DMS114 treated with DMSO at 0.1 percent for 48 hours (cell line): ENCODE measurements around the gene SPATA31D4.
"Not testable (repeated sequence)": the region's sequence is repeated elsewhere in the genome, so short reads cannot be mapped to it uniquely, and the experiment has no call there.

Source experiments
- DNase-seq: peaks from one replicate; lab custom pipeline; 2025; ENCODE audit not compliant: unreplicated experiment; lab: John Stamatoyannopoulos, UW

SPATA31D4 gene

GRCh38 chr9:81928305-81928704 lies at the start of gene SPATA31D4:
TSS of gene SPATA31D4 (plus strand) at chr9:81928428. CDS start at chr9:81928514, 86 bp downstream.
- DNase-seq: not testable (repeated sequence)

- no peak for DNase-seq
Measured at GRCh38 chr9:81878530-81878929, 49.7 kb upstream of the SPATA31D4 start.

- no peak for DNase-seq
Measured at GRCh38 chr9:81879501-81879916, 48.7 kb upstream of the SPATA31D4 start.

GRCh38 chr9:81885602-81886001 lies 42.6 kb upstream of the SPATA31D4 start:
- DNase-seq: no peak

GRCh38 chr9:81886665-81887064 lies 41.6 kb upstream of the SPATA31D4 start:
- DNase-seq: no peak

GRCh38 chr9:81890104-81890503 lies 38.1 kb upstream of the SPATA31D4 start:
- no peak for DNase-seq

GRCh38 chr9:81892440-81892839 lies 35.8 kb upstream of the SPATA31D4 start:
- DNase-seq: no peak

GRCh38 chr9:81893929-81894328 lies 34.3 kb upstream of the SPATA31D4 start:
- no peak for DNase-seq

GRCh38 chr9:81894891-81895290 lies 33.3 kb upstream of the SPATA31D4 start:
- DNase-seq: no peak

- DNase-seq: no peak
Measured at GRCh38 chr9:81896070-81896469, 32.2 kb upstream of the SPATA31D4 start.

- DNase-seq: no peak
Measured at GRCh38 chr9:81898851-81899250, 29.4 kb upstream of the SPATA31D4 start.

GRCh38 chr9:81902196-81902595 lies 26.0 kb upstream of the SPATA31D4 start:
- DNase-seq: no peak

- DNase-seq: no peak
Measured at GRCh38 chr9:81902626-81903025, 25.6 kb upstream of the SPATA31D4 start.

- DNase-seq: no peak
Measured at GRCh38 chr9:81906671-81907070, 21.6 kb upstream of the SPATA31D4 start.

GRCh38 chr9:81912135-81912534 lies 16.1 kb upstream of the SPATA31D4 start:
- no peak for DNase-seq

GRCh38 chr9:81915801-81916505 lies 12.3 kb upstream of the SPATA31D4 start:
- DNase-seq: no peak

GRCh38 chr9:81918507-81918906 lies 9.7 kb upstream of the SPATA31D4 start:
- not testable (repeated sequence) for DNase-seq

GRCh38 chr9:81930147-81930546 lies 1.9 kb downstream of the SPATA31D4 start:
- not testable (repeated sequence) for DNase-seq

GRCh38 chr9:81933547-81933946 lies 5.3 kb downstream of the SPATA31D4 start:
- not testable (repeated sequence) for DNase-seq

- DNase-seq: not testable (repeated sequence)
Measured at GRCh38 chr9:81943393-81943792, 15.2 kb downstream of the SPATA31D4 start, which contains the start of gene SPATA31D3. TSS of gene SPATA31D3 (plus strand) at chr9:81943500. CDS start at chr9:81943586, 86 bp downstream.

GRCh38 chr9:81948650-81949049 lies 20.4 kb downstream of the SPATA31D4 start:
- DNase-seq: not testable (repeated sequence)

- no peak for DNase-seq
Measured at GRCh38 chr9:81953096-81953495, 24.9 kb downstream of the SPATA31D4 start.

GRCh38 chr9:81955625-81956024 lies 27.4 kb downstream of the SPATA31D4 start:
- no peak for DNase-seq
